PC-9 (cell line): ENCODE results near the gene ECE1. TPM values are rescaled to one million over a fixed set of nuclear protein-coding genes. Genes with fewer than 3 reads are reported as not detected.
"Not testable (repeated sequence)": the region's sequence is repeated elsewhere in the genome, so short reads cannot be mapped to it uniquely, and the experiment has no call there.

Source experiments
- BruUV-seq: library from RNA; stranded (reverse); fragments of 400-500 nt; replicated peaks from 2 replicates; lab custom pipeline; 2021; lab: Mats Ljungman, UMichigan
- CTCF ChIA-PET: fragments of 300-600 bp; sonication (Branson Sonifier 250); formaldehyde crosslinking; loops from one replicate; lab custom pipeline; 2022; ENCODE audit warnings: antibody characterized with exemption; lab: Charles Lee
- POLR2A ChIA-PET: fragments of 300-600 bp; sonication (Branson Sonifier 250); formaldehyde crosslinking; loops from one replicate; lab custom pipeline; 2022; ENCODE audit warnings: antibody characterized with exemption; ENCODE audit not compliant: unreplicated experiment; lab: Charles Lee
- DNase-seq, 2 experiments: peaks; one replicate each; pipeline versions ENCODE4 v3.0.0 to v3.0.0-alpha.2; 2015 to 2022; ENCODE audit warnings: mixed read lengths in 1 of 2
- H2AFZ ChIP-seq: fragments of 200-600 bp; sonication (generic); 2 replicates; pipeline ENCODE4 v1.8.1; 2017; ENCODE audit warnings: antibody characterized with exemption
- H3F3A ChIP-seq: fragments of 200-600 bp; sonication (generic); 2 replicates; pipeline ENCODE4 v1.8.1; 2017; ENCODE audit warnings: antibody characterized with exemption, mild to moderate bottlenecking, low read depth; ENCODE audit not compliant: insufficient read depth
- H3K27ac ChIP-seq: fragments of 200-600 bp; sonication (generic); 2 replicates; pipeline ENCODE4 v1.6.1; 2016; ENCODE audit warnings: mixed run types
- H3K27me3 ChIP-seq: fragments of 200-600 bp; sonication (generic); 2 replicates; pipeline ENCODE4 v1.6.1; 2016; ENCODE audit warnings: low read depth, mixed run types; ENCODE audit not compliant: insufficient read depth
- H3K36me3 ChIP-seq: fragments of 200-600 bp; sonication (generic); 2 replicates; pipeline ENCODE4 v1.6.1; 2016; ENCODE audit warnings: low read depth, mixed run types
- H3K4me1 ChIP-seq: fragments of 200-600 bp; sonication (generic); replicated peaks from 2 replicates; pipeline ENCODE4 v1.6.1; 2016; ENCODE audit warnings: mixed run types; ENCODE audit not compliant: insufficient read depth
- H3K4me2 ChIP-seq: fragments of 200-600 bp; sonication (generic); 2 replicates; pipeline ENCODE4 v1.6.1; 2017; ENCODE audit warnings: mixed run types
- H3K4me3 ChIP-seq: fragments of 200-600 bp; sonication (generic); 2 replicates; pipeline ENCODE4 v1.6.1; 2016; ENCODE audit warnings: mixed run types
- H3K79me2 ChIP-seq: fragments of 200-600 bp; sonication (generic); 2 replicates; pipeline ENCODE4 v1.6.1; 2017; ENCODE audit warnings: low read depth, mixed run types
- H3K9me2 ChIP-seq: fragments of 200-600 bp; sonication (generic); 2 replicates; pipeline ENCODE4 v1.8.1; 2017; ENCODE audit warnings: mild to moderate bottlenecking; ENCODE audit not compliant: insufficient read depth
- H3K9me3 ChIP-seq: fragments of 200-600 bp; sonication (generic); 2 replicates; pipeline ENCODE4 v1.8.1; 2016; ENCODE audit warnings: low read depth; ENCODE audit not compliant: insufficient read depth
- H4K20me1 ChIP-seq: fragments of 200-600 bp; sonication (generic); 2 replicates; pipeline ENCODE4 v1.8.1; 2017; ENCODE audit not compliant: insufficient read depth
- CTCF ChIP-seq: fragments of 200-600 bp; sonication (generic); conservative IDR thresholded peaks from 2 replicates; pipeline ENCODE4 v1.6.1; 2017; ENCODE audit warnings: mixed run types, antibody characterized with exemption, mild to moderate bottlenecking, moderate library complexity
- EZH2 ChIP-seq: fragments of 200-600 bp; sonication (generic); IDR thresholded peaks from 2 replicates; pipeline ENCODE4 v1.8.0; 2017; ENCODE audit warnings: antibody characterized with exemption, low read depth
- intact Hi-C: fragments of 100-400 bp; cut with micrococcal nuclease; formaldehyde crosslinking; loops from one replicate; pipeline ENCODE4 v1.10.0; 2022; ENCODE audit not compliant: unreplicated experiment
- total RNA-seq: library from RNA; stranded (reverse); gene quantifications from 2 replicates; pipeline ENCODE4 v1.2.3, GENCODE V29; 2021

ECE1 gene
- total RNA-seq, 1 experiment from 2014 or later = 80.8 TPM

- no peak for DNase-seq
- no peaks in the 10 kb centered on the region for H3K4me1 ChIP-seq
- POLR2A ChIA-PET = no interaction called here
- no peaks in the 10 kb centered on the region for H3K9me3 ChIP-seq
- no peak overlapping the region for H2AFZ ChIP-seq
- no peaks in the 10 kb centered on the region for H3K27me3 ChIP-seq
- H3F3A ChIP-seq = no peaks in the 10 kb centered on the region
- no peaks in the 10 kb centered on the region for H3K79me2 ChIP-seq
- H3K27ac ChIP-seq = no peak overlapping the region
- no peaks in the 10 kb centered on the region for H4K20me1 ChIP-seq
- no peak overlapping the region for H3K4me3 ChIP-seq
- TF ChIP-seq CTCF = no peak
- TF ChIP-seq EZH2 = no peak
- CTCF ChIA-PET = interaction anchor here (1.1 kb wide), 1 partner anchor 45 kb away, joined by 3 read pairs; no protein-coding TSS in a partner anchor
- BruUV-seq = no TSS peak
- H3K9me2 ChIP-seq = no peaks in the 10 kb centered on the region
- intact Hi-C loops = no loop called here
- no peaks in the 10 kb centered on the region for H3K36me3 ChIP-seq
- H3K4me2 ChIP-seq = no peak overlapping the region
Measured at GRCh38 chr1:21184276-21184675, 106.0 kb downstream of the ECE1 start.

DNA sequence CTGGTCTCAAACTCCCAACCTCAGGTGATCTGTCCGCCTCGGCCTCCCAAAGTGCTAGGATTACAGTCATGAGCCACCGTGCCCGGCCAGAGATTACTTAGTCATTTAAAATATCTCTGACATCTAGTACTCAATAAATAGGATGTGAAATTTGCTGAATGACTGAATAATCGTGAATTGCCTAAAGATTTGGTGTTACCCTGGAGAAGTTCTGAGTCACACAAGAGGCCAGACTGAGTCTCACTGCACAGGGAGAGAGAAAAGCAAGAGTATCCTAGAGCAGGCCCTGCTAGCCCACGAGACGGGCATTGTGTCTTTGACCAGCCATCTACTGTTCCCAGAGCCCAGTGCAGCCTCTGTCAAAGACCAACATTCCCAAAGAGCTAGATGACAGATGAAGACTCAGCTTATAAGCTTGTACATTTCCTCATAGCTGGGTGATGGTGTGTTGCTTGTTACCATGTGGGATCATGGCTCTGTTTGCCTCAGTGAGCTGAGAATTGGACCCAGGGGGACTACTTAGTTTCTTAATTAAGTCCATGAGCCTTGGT, 108.0 kb downstream of the ECE1 start:
- no peak overlapping the region for H3K27ac ChIP-seq
- no peaks in the 10 kb centered on the region for H3K27me3 ChIP-seq
- H3K4me2 ChIP-seq = no peak overlapping the region
- POLR2A ChIA-PET = interaction anchor here (0.7 kb wide), 1 partner anchor 9 kb away, joined by 4 read pairs; no protein-coding TSS in a partner anchor
- no peak for TF ChIP-seq CTCF
- no peak for TF ChIP-seq EZH2
- CTCF ChIA-PET = no interaction called here
- H3K4me1 ChIP-seq = no peaks in the 10 kb centered on the region
- H3F3A ChIP-seq = no peaks in the 10 kb centered on the region
- no peak for DNase-seq
- H3K4me3 ChIP-seq = no peak overlapping the region
- BruUV-seq = no TSS peak
- H3K36me3 ChIP-seq = no peaks in the 10 kb centered on the region
- intact Hi-C loops = no loop called here
- no peaks in the 10 kb centered on the region for H3K9me2 ChIP-seq
- H3K79me2 ChIP-seq = no peaks in the 10 kb centered on the region
- H2AFZ ChIP-seq = no peak overlapping the region
- no peaks in the 10 kb centered on the region for H3K9me3 ChIP-seq
- no peaks in the 10 kb centered on the region for H4K20me1 ChIP-seq

DNA sequence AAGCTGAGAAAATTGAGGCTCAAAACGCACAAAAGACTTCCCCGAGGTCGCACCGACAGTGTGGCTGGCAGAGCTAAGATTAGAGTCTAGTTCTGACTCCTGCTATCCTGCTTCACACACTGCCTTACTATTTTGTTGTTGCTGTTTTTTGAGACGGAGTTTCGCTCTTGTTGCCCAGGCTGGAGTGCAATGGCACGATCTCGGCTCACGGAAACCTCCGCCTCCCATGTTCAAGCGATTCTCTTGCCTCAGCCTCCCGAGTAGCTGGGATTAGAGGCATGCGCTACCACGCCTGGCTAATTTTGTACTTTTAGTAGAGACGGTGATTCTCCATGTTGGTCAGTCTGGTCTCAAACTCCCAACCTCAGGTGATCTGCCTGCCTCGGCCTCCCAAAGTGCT, 112.0 kb downstream of the ECE1 start:
- BruUV-seq, H3K27me3 ChIP-seq, H3K36me3 ChIP-seq, H3K9me2 ChIP-seq, H3K9me3 ChIP-seq, H3K4me3 ChIP-seq, DNase-seq, H3K4me2 ChIP-seq, H3K4me1 ChIP-seq, H2AFZ ChIP-seq, POLR2A ChIA-PET, H3K27ac ChIP-seq: not testable (repeated sequence)
- Histone ChIP-seq H4K20me1 (peaks cover 10% of the 10 kb centered on the region), H3F3A (peaks cover 12% of the 10 kb centered on the region; the same call in 1 of the 2 replicates), H3K79me2 (peaks cover 27% of the 10 kb centered on the region)
- intact Hi-C loops = loop anchor here (10.0 kb wide), 1 partner anchor 393 kb away; the partner anchor contains the start of gene HP1BP3
- CTCF ChIA-PET = interaction anchor here (0.5 kb wide), 1 partner anchor 41 kb away, joined by 5 read pairs; no protein-coding TSS in a partner anchor
